ENCODE results near the gene DNAJC3. TPM values are rescaled to one million over a fixed set of nuclear protein-coding genes. Genes with fewer than 3 reads are reported as not detected.

Gene DNAJC3
- total RNA-seq, 1 experiment from 2014 or later = 21.2 TPM

DNA sequence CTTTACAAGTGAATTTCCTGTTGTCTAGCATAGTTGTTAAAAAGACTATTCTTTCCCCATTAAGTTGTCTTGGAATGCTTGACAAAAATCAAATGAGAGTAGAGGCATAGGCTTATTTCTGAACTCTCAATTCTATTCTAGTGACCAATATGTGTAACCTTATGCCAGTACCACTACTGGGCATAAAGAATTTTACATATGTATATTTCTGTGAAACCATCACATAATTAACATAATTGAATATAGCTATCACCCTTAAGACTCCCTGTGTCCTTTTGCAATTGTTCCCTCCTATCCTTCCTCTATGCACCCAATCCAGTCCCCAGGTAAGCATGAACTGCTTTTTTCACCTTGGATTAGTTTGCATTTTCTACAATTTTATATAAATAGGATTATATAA is 165.0 kb downstream of the DNAJC3 start:
- Mint-ChIP-seq H3K36me3 (ENCODE audit: insufficient read depth in 1 of 3, low read depth in 3 of 3) (peaks cover 35 to 63% (median 56%) of the 10 kb centered on the region in 3 experiments), H3K4me1 (0 out of 4 replicates have a peak, but pooled peaks cover 0 to 2% of the 10 kb centered on the region in 2 experiments), H3K4me3 (no peak overlapping the region), H3K27ac (no peak overlapping the region), H3K9me3 (peaks cover 35 to 50% of the 10 kb centered on the region in 2 experiments), H3K27me3 (ENCODE audit: low read depth) (no peaks in the 10 kb centered on the region)
- Histone ChIP-seq H3K23me2 (ENCODE audit: insufficient read length, low read depth, low read length, poor library complexity, severe bottlenecking) (no peaks in the 10 kb centered on the region), H3K4ac (ENCODE audit: low read depth, low read length) (no peak overlapping the region), H3K14ac (ENCODE audit: insufficient read depth, low read length) (no peak overlapping the region), H3T11ph (ENCODE audit: low read length) (no peak overlapping the region), H2AFZ (ENCODE audit: low read length) (no peak overlapping the region), H3K56ac (ENCODE audit: insufficient read length, low read depth, low read length) (no peak overlapping the region), H2BK5ac (ENCODE audit: insufficient read length, low read length) (no peak overlapping the region), H3K27me3 (ENCODE audit: insufficient read depth, low read length) (no peaks in the 10 kb centered on the region), H2BK120ac (ENCODE audit: low read depth, low read length, poor library complexity, severe bottlenecking) (no peak overlapping the region), H3K27ac (ENCODE audit: insufficient read length, low read depth, low read length) (no peak overlapping the region), H2BK15ac (ENCODE audit: low read depth, low read length) (no peak overlapping the region), H2AK5ac (ENCODE audit: insufficient read length, low read length) (no peak overlapping the region), H3K23ac (ENCODE audit: insufficient read length, low read depth, low read length) (no peak overlapping the region), H3K9ac (ENCODE audit: extremely low read depth, insufficient read length, low read length) (no peak overlapping the region), H4K5ac (ENCODE audit: insufficient read length, low read depth, low read length) (no peak overlapping the region), H3K4me2 (ENCODE audit: insufficient read depth, insufficient read length, low read length) (no peak overlapping the region), H3K4me1 (ENCODE audit: insufficient read depth, low read length) (no peaks in the 10 kb centered on the region), H4K20me1 (ENCODE audit: control insufficient read depth, insufficient read depth, insufficient read length) (no peaks in the 10 kb centered on the region), H4K91ac (ENCODE audit: insufficient read length, low read depth, low read length) (no peak overlapping the region), H3K79me1 (ENCODE audit: insufficient read depth, low read depth, low read length, poor library complexity, severe bottlenecking) (no peaks in the 10 kb centered on the region), H2BK20ac (ENCODE audit: low read depth, low read length, poor library complexity, severe bottlenecking) (no peak overlapping the region), H2BK12ac (ENCODE audit: insufficient read length, low read depth, low read length) (no peak overlapping the region), H3K9me3 (ENCODE audit: control insufficient read depth, low read depth, low read length) (no peaks in the 10 kb centered on the region), H4K8ac (replicated peaks; ENCODE audit: insufficient read length, low read depth, low read length) (no peak overlapping the region), H3K79me2 (ENCODE audit: insufficient read depth, low read length) (no peaks in the 10 kb centered on the region), H3K18ac (ENCODE audit: insufficient read length, low read depth, low read length) (no peak overlapping the region)
- TF ChIP-seq, protein P1, sequence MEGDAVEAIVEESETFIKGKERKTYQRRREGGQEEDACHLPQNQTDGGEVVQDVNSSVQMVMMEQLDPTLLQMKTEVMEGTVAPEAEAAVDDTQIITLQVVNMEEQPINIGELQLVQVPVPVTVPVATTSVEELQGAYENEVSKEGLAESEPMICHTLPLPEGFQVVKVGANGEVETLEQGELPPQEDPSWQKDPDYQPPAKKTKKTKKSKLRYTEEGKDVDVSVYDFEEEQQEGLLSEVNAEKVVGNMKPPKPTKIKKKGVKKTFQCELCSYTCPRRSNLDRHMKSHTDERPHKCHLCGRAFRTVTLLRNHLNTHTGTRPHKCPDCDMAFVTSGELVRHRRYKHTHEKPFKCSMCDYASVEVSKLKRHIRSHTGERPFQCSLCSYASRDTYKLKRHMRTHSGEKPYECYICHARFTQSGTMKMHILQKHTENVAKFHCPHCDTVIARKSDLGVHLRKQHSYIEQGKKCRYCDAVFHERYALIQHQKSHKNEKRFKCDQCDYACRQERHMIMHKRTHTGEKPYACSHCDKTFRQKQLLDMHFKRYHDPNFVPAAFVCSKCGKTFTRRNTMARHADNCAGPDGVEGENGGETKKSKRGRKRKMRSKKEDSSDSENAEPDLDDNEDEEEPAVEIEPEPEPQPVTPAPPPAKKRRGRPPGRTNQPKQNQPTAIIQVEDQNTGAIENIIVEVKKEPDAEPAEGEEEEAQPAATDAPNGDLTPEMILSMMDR (conservative IDR thresholded peaks at IDR 0.05) = no peak
- no peak for DNase-seq

All from H9 (cell line).